GM19240 (cell line): ENCODE results near the gene NAV2.

Experiments used
- DNase-seq: peaks from one replicate; pipeline ENCODE4 v3.0.0; 2011; ENCODE audit warnings: low spot score; ENCODE audit not compliant: insufficient read length

NAV2 gene

DNA sequence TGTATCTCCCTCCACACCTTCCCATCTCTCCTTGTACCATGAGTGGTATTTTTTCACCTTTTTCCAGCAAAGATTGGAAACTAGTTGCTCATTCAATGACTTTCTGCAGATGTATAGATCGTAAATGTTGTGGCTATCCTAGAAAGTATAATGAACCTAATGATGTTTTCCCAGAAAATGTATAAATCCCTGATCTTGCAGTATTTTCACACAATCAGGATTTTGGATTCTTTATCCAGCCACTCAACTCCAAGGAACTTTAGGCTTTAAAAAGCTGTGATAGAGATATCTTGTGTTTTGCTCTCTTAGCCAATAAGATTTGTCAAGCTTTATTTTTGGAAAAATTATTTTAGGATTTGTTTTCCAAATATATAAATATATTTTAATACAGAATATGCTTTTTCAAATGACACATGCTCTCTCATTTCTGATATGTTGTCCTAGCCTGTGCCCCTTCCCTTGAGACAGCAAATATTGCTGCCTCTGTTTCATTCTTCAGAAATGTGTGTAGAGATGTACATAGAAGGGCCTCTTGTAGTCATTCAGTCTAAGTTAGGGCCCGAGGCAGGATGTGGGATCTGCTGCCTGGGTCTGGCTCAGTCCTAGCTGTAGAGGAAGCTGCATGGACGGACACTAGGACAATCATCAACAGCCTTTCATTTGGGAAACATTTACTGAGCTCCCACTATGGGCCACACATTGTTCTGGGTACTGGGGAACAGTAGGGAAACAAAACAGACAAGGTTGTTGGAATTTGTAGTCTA lies 62.4 kb downstream of the NAV2 start:
- no peak for DNase-seq

DNA sequence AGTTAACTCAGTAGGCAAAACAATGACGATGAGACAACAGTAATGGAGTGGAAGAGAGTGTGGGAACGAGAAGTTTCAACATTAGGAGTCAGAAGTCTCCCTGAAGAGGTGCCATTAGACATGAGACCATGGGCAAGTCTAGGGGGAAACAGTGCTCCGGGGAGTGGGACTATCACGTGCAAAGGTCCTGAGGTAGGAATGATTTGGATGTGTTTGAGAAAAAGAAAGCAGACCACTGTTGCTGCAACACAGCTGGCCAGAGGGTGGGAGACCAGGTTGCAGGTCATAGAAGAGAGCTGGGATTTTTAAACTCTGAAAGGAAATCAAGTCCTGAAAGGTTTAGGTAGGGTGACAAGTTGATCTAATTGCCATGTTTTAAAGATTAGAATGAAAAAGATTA lies 63.0 kb downstream of the NAV2 start:
- no peak for DNase-seq

DNA sequence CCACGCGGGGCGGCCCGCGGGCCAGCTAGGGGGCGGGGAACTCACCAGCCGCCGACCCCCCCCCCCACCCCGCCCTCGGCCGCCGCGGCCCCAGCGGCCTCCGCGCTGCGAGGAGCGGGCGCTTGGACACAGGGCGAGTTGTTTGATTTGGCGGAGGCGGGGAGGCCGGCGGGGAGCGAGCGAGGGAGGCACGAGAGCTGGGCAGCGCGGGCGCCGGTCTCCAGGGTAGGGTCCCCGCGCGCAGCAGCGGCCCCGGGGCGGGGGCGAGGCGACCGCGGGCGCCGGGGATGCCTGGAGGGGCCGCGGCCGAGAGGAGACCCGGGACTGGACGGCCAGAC lies 64.4 kb downstream of the NAV2 start:
- no peak for DNase-seq

DNA sequence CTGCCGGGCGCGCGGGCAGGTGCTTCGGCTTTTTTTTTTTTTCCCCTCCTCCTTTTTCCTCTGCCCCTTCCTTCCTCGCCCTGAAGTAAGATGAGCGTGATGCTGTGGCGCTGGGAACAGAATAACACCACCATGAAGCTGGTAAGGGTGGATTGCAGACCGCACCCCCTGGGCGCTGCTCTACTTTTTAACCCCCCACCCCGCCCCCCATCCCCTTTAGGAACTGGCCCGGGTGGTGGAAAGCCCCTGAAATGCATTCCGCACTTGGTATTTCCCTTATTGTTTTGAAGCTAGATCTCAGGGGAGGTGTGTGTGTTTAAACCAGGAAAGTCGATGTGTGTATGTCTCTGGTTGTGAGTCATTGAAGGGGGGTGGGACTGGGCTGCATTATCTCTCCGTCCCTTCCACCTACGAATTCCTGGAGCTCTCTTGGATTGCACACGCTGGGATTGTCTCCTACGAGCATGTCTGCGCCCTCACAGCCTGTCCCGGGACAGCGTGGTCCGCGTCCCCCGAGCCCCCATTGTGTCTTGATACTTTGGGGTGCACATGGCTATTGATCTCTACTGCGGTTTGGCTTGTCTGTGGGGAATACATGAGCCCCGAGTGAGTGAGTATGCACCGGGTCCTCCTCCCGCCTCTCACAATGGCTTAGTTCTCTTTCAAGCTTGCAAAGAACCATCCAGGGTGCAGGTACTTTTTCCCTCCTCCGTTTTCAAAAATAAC lies 64.9 kb downstream of the NAV2 start:
- DNase-seq: peak; percentile 25

DNA sequence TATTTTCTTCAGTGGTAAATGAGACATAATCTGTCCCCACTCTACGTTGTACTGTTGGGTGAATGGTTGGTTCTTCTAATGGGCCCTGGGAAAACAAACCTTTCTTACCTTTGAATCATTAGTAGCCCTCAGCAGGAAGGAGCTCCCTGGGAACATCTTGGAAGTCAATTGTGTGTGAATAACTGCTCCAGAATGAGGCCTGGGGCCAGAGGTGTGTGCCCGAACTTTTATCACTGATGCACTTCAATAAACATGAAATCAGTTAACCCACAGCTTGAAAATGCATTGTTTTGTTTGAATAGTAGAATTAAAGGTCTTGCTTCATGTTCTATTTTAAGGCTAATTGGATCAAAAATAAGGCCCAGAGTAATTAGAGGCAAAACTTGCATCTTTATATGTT lies 67.1 kb downstream of the NAV2 start:
- DNase-seq: no peak

DNA sequence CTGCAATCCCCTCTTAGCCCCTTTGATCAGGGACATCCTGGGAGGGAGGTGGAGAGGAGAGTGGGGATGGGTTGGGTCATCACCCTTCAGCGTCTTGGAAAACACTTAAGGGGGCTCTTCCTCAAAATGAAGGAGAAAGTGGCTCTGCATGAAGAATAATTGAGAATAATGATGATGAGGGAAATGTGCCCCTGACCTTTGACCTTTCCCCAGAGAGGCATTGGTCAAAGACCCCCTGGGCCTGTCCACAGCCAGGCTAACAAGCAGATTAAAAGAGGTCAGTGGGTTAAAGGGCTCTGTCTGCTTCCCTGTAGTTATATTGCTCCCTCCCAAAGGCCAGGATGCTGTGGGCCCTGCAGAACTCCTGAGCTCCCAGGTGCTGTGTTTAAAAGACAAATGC lies 68.7 kb downstream of the NAV2 start:
- no peak for DNase-seq

DNA sequence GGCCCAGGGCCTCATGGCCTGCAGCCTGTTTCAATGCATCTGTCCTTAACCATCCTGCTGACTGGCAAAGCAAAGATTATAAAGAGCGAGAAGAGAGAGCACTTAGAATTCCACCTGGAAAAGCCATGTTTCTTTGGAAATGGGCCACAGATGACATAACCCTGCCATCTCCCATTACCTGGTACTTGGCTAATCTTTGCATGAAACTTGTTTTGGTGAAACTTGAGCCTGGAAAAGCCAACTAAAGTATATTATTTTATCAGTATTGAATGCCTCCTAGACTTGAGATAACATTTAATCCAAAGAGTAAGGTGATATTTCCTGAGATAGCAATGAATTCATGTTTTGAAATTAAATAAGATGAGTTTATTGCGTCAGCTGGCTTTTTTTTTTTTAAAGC lies 72.6 kb downstream of the NAV2 start:
- DNase-seq: no peak

DNA sequence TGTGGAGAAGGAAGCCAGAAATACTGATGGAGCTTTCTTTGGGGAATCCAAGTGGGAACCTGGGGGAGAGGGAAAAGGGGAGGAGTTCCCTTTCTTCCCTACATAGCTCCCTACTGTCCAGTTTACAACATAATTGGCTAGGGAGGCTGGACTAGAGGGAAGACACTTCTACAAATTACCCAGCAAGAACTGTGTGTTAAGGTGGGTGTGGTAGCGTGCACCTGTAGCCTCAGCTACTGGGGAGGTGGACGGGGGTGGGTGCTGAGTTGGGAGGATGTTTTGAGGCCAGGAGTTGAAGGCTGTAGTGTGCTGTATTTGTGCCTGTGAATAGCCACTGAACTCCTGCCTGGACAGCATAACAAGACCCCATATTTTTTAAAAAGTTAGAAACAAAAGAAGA lies 74.0 kb downstream of the NAV2 start:
- DNase-seq: no peak

DNA sequence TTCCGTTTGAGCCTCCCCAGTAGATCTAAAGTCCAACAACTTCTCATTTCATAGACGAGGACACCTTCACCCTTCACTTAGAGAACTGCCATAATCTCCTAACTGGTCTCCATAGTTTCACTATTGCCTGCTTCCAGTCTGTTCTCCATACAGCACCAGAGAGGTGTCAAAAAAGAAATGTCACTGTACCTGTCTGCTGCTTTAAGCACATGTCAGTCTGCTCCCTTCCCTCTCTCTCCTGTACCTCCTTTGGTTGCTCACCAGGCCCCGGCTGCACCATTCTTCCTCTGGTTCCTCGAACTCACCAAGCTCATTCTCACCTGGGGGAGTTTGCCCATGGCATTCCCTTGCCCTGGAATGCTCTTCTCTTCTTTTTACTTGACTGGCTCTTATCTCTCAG lies 75.8 kb downstream of the NAV2 start:
- no peak for DNase-seq

DNA sequence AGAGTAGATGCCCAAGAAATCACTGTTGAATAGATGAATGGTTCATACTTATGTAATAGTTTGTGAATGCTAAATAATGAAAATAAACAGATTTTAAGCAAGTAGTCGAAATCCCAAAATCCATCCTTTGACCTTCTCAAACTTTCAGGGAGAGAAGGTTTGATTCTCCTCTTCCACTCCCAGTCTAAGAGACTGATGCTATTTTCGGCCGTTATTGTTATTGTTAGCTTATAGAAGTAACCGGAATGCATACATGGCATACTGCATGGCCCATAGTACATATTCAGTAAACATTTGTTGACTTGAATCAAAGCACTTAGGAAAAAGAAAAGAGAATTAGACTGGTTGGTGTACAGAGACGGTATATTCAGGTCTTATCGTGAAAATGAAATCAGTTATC lies 76.6 kb downstream of the NAV2 start:
- DNase-seq: no peak

DNA sequence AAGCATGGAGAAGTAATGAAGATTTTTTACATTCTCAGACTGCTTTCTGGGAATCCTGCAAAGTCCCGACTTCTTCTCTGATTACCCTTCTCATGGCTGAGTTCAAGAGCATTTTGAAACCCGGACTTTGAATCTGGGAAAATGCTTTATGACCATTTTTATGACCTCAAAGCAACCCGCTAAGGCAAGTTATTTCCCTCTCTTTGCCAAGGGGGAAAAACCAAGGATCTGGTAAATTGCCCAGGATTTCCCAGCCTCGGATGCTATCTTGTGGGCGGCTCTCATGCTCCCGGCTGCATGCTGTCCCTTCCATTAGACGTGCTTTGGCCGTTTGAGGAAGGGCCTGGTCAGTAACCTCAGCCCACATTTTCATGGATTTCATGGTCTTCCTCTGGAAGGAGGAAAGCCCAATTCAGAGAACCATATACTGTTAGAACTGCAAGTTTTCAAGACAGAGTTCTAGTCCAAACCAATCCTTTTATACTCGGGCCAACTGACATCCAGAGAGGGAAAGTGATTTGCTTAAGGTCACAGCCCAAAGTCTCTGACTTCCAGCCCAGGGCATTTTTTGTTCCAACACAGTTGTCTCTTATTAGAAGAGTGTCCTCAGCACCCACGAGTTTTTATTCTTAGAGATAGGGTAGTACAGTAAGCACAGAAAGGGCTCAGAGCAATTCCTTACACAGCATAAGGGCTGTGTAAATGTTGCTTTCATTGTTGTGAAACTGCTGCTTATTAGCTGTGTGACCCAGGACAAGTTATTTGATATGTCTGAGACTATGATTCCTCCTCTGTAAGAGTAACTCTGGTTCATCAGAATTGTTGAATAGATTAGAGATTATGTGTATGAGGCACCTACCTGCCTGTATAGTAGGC lies 77.4 kb downstream of the NAV2 start:
- no peak for DNase-seq

DNA sequence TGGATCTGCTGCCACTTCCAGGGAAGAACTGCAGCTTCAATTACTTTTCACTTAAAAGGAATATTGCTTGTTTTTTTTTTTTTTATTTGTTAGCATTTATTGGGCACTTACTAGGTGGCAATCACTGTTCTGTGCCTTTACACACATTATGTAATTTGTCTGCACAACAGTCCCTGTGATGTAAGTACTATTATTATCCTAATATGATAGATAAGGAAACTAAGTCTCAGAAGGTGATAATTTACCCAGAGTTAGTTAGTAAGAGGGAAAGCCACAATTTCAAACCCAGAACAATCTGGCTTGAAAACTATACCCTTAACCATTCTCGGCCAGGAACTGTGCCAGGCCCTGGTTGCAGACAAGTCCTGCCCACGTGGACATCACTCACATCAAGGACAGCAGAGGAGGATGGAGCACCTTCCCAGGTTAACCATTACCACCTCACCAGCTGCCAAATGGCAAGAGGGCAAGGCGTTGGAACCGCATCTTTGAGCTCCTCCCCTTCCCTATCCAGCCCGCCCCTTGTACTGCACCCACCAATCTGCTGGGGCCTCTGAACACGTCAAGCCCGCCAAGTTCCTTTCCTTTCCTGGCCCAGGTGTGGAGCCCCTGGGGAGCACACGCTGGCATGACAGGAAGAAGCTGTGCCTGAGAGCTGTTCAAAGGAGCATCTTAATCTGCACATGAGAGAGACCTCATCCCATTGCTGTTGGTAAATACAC lies 78.4 kb downstream of the NAV2 start:
- no peak for DNase-seq

DNA sequence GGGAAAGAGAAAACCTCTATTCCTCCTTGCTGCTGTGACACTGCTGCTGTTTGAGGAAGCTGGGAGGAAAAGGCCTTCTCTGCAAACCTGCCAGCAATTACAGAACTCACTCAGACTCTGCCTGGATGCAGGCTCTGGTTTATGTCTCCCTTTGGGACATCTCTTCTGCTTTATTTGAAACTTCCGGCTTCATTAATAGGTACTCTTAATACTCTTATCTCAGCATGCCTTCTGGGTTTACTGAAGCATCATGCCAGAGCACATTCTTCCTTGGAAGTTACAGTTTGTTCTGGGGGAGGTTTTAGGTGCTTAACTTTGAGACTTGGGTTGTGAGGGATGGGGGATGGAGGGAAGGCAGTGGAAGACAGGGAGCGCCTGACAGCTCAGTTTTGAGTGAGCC lies 79.9 kb downstream of the NAV2 start:
- no peak for DNase-seq

DNA sequence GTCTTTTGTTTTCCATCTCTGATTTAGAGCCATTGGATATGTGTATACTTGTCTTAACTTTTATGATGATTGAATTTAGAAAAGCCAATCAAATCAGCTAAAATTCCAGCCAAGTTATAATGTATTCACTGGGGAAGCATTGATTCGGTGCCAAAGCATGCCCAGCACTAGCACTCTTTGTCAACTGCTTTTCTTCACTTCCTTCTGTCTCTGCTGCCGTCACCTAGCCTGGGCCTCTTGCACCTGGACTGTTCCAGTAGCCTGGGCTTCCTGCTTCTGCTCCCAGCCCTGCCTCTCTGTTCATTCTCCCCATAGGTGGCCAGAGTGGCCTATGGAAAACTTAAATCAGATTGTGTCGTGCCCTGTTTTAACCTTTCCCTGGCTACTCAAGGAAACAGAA lies 80.7 kb downstream of the NAV2 start:
- DNase-seq: no peak

DNA sequence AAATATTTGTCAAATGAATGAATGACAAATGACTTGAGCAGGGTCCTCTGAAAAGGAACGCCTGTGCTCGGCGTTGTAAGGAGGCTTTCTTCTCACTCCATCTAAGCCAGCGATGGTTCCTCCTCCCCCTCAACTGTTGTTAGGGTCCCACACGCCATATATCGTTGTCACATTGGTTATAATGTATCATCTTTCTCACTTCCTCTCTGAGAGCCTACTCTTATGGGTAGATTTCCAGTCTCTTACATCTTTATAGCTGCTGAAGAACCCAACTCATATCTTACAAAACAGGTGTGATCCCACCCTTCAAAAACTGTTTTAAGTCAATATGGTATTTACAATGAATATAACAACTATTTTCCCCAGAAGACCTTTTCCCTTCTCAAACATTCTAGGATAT lies 81.5 kb downstream of the NAV2 start:
- no peak for DNase-seq

DNA sequence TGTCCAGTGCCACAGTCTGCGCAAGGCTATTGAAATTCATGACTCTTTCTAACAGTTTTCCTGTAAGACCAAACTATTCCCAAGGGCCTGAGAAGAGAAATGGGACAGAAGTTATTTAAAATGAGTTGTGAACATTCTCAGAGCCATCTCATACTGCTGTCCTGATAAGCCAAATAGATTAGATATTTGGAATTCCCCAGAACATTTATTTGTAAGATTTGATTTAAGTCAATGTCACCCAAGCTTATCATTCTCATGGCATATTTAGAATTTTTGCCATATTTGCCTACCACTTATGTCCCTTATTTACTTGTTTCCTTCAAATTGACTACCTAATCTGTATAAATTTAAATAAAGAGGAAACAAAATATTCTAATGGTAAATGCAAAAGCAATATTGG lies 82.4 kb downstream of the NAV2 start:
- DNase-seq: no peak

DNA sequence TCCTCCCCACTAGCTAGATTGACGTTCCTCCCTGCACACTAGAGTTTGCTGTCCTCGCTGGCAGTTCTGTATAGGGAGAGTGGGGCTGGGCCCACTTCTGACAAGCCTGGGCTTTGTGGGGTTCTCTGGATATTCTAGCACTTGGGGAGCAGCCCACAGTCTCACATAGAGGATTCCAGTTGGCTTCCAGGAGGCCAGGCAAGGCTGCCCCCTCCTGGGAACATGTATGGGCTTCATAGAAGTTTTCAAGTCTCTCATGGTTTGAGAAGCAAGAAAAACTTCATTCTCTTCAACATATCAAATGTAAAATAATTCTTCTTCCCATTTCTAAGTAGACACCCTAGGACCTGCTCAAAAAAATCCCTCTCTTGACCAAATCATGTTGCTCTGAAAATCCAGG lies 87.5 kb downstream of the NAV2 start:
- DNase-seq: no peak

DNA sequence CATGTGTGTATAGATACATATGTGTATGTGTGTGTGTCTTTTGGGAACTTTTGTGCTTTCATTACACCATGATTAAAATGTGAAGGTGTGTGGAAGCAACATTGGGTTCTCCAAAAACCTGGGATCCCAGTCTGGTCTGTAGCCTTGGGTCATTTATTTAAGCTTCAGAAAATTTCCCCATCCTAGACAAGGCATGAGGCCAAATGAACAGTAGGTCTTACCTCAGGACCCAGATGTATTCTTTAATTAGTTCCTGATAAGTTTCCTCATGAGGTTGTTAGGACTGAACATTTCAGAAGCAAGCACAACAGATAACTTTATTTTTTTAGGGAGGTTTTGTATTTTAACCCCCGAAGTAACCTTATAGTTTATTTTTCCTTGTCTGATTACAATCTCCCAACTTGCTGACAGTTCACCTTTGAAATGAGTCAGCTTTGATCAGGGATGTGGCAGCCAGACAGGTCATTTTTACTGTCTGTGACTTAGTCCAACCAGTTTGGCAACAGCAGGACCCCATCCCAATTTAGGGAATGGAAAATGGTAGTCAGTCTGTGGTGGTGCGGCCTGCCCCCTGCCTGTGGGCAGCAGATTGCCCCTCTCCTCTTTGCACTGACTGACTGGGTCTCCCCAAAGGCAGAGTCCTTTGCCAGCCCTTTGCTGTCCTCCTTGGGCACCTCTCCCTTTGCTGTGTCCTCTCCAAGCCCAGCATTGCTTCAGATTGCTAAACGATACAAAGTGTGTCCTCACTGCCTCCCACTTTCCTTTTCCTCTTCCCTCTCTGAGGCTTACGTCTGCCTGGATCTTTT lies 88.3 kb downstream of the NAV2 start:
- no peak for DNase-seq

DNA sequence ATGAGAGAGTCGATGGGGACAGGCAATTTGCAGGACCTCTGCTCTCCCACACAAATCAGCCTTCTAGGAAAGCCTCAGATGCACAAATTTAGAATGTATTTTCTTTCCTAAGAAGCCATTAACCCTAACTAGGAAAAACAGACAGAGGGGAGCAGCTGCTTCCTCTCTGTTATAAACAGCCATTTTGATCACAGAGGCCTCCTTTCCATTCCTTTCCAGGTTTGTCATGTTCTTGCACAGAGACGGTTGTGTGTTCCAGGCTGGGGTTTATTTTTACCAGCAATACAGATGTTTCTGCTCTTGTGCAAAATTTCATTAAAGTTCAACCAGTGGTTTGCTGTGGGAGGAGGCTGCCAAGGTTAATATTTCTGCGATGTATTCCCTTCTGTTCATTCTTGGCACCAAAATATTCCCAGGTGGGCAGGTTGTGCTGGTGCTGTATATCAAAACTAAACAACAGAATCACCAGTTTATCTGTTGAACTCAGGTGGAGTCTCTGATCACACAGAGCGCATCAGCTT lies 90.2 kb downstream of the NAV2 start:
- DNase-seq: no peak

DNA sequence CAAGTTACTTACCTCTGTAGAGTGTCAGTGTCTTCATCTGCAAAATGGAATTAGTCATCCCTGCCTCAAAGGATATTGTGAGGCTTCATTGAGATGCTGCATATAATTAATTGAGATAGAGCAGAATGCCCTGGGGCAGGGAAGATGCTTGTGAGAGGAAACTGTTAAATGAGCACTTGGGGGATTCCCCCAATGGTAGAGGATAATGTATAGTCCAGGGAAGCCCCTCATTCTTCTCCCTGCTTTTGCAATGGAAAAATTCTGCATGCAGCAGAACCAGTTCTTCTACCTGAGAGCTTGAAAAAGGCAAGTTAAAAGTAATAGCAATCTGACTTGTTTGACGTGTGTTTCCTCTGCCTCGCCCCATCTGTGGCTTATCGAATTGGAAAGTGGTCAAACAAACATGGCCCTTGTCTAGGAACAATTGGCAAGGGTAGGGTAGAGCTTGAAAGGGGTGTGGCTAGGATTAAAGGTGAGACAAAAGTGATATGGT lies 90.9 kb downstream of the NAV2 start:
- DNase-seq: no peak
